Germinal center (tissue), 1 donor: ENCODE data around the gene SLC35B2.
A peak's percentile ranks its signal among the peaks of the same experiment; 100 is the strongest.

ENCODE experiments used
- DNase-seq: peaks from one replicate; pipeline ENCODE4 v3.0.0; 2012; ENCODE audit warnings: mixed read lengths, low spot score

The SLC35B2 gene

DNA sequence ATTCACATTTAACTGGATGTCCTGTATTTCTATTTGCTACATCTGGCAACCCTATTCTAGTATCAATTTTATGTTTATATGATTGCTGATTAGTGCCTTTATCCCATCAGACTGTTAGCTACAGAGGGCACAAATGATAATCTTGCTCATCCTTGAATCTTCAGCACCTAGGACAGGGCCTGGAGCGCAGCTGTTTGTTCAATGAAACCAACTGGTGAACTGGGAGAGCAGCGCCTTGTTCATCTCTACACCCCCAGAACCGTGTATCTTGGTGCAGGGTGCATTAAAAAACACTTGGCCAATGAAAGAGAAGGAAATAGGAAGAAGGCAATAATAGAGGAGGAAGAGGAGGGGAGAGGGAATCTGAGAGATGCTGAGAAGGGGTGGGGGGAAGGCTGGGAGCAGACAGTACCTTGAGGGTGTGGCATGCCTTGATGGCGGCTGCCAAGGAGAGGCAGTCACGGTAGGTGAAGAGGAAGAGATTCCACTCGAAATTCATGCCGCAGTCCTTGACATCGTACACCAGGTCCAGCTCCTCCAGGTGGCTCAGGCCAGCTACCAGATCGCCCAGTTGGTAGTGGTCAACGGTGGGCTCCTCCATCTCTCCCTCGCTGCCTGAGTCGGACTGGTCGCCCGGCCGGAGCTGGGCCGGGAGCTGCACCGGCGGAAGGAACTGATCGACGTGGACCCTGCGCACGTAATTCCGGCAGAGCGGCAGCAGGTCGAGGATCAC, 28.4 kb upstream of the SLC35B2 start:
- no peak for DNase-seq

DNA sequence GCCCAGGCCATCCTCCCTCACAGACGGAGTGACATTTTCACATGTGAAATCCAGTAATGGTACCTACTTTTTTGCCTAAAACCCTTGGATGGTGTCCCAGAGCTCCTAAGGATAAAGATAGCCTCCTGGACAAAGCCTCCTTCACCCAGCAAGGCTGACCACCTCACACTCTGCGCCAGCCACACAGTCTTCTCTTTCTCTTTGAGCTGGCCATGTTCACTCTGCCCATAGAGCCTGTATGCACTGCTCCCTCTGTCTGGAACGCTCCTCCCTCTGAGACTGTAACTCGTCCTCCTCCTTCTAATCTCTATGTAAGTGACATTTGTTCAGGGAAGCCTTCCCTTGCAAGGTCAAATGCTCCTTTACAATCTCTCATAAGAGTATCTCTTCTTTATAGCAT, 27.5 kb upstream of the SLC35B2 start:
- DNase-seq, result no peak

DNA sequence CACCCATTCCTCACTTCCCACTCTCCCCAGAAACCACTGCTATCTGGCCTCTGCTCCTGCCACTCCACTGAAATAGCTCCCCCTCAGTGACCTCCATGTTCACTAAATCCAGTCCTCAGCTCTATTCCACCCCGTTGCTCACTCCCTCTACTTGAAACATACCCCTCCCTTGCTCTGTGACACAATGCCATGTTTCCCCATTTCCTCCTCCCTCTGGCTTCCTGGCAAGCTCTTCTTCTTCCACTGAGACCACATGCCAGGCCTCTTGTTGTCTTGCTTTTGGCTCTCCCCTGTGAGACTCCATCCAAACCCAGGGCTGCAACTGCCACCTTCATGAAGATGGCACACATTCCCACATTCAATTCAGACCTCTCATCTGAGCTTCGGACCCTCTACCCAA, 26.8 kb upstream of the SLC35B2 start:
- no peak for DNase-seq

DNA sequence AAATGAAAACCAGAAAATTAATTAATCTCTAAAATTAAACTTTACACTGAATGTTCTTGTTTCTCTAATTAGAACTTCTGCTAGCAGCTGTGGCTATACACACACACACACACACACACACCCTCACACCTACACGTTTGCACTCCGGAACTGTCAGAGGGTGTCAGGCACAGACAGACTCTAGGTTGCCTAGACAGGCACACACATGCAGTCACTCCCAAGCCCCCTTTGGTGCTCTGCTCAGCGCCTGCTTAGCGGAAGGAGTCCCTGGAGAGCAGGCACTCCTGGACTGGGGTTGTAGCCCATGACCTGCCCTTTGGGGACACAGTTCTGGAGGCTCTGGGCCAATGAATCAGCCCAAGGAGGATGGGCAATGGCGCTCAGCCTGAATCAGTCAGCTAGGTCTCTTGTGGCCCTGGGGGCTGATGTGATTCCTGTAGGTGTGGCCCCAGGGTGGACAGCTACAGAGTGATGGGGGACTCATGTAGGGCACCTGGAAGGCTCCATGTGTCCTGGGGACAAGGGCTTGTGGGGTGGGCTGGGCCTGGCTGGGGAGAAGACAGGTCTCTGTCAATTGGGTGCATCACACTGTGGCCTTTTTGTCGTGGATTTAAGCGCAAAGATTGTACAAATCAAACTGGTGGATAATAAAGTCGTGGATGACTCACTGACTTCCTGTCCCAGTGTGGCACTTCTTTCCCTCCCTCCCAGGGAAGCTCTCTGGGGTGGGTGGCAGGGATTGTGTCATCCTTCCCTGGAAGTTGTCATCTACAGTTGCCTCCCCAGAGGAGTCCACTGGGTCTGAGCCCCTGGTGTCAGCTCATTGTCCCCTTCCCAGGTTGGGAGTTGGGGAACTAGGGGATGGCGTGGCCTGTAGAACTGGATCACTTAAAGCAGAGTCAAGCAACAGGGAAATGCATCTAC, 21.7 kb upstream of the SLC35B2 start:
- no peak for DNase-seq

DNA sequence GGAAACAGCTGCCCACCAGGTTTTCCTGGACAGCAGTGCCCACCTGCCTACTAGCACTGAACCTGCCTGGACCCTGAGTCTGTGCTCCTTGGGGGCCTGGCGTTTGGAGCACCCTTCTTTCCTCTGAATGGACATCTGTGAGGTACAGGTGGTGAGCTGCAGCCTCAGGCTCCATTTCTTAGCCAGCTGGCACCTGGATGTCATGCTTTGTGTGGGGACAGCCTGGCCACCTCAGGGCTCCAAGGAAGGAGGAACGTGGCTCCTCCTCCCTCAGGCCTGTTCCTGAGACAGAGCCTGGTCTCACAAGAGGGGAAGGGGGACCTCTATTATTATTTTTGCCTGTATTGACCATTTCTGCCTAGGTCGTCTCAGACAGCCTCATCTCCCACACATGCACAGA, 21.0 kb upstream of the SLC35B2 start:
- DNase-seq, result no peak

DNA sequence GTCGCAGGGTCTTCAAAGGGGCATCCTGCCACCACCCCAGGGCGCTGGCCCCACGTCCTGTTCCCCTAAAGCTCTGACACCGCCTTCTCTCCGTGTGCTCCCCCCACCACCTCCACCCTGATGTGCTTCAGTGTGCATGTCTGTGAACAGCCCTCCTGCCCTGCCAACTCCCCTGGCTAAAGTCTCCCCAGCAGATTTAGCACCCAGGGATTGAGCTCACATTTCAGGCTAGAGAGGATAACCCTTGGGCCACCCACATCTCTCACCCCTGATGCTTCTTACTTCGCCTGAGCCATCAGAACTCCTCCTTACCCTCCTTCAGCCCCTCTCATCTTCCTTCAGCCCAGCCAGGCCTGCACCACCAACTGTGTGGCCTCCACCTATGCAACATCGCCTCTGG, 20.4 kb upstream of the SLC35B2 start:
- no peak for DNase-seq

DNA sequence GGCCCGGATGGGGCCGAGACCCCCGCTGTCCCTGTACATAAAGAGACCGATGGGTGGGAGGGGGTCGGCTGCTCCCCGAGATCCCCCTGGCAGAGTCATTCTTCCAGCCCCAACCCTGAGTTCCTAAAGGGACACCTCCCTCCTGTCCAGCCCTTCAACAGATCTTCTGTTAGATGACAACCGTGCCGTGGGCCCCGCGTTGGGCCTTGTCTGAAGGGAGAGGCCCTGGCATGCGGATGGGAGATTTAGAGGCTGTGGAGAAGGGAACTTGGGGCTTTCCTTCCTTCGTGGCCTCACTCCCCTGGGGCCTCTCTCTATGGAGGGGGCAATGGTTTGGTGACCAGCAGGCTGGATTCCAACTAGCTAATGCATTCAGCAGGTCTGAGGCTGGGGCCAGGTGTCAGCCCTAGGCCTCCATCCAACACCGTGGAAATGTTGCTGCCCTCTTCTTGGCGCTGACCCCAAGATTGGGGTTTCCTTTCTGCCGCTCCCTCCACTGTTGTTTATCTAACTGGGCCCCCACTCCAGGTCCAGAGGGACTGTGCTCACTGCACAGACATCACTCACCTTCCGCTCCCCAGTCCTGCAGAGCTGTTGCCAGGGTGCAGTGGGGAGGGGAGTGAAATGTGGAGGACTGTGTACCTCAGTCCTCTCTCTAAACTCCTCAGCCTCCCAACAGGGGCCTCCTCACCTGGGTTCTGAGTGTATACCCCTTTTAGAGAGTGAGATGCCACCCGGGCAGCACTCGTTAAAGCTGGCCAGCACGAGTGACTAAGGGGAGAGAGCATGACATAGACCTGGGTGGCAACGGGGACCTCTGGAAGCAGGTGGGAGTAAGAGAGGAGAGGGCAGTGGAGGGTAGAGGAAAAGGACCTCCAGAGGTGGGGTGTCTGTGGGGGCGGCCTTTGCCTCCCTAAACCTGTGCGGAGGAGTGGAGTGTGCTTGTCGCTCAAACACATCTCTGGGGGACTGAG, 19.6 kb upstream of the SLC35B2 start:
- DNase-seq, result no peak

DNA sequence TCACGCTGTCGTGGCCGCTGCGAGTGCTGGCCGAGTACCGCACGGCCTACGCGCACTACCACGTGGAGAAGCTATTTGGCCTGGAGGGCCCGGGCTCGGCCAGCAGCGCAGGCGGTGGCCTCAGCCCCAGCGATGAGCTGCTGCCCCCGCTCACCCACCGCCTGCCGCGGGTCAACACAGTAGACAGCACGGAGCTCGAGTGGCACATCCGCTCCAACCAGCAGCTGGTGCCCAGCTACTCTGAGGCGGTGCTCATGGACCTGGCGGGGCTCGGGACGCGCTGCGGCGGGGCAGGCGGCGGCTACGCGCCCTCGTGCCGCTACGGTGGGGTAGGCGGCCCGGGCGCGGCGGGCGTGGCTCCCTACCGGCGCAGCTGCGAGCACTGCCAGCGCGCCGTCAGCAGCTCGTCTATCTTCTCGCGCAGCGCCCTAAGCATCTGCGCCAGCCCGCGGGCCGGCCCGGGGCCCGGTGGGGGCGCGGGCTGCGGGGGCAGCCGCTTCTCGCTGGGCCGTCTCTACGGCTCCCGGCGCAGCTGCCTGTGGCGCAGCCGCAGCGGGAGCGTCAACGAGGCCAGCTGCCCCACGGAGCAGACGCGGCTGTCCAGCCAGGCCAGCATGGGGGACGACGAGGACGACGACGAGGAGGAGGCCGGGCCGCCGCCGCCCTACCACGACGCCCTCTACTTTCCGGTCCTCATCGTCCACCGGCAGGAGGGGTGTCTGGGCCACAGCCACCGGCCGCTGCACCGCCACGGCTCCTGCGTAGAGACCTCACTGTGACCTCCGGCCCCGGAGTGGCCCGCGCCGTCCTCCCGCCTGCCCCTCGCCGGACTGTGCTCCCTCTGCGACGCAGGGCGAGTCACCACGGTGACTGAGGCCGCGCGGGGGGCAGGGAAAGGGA, 18.7 kb upstream of the SLC35B2 start:
- DNase-seq, result peak; percentile 54

DNA sequence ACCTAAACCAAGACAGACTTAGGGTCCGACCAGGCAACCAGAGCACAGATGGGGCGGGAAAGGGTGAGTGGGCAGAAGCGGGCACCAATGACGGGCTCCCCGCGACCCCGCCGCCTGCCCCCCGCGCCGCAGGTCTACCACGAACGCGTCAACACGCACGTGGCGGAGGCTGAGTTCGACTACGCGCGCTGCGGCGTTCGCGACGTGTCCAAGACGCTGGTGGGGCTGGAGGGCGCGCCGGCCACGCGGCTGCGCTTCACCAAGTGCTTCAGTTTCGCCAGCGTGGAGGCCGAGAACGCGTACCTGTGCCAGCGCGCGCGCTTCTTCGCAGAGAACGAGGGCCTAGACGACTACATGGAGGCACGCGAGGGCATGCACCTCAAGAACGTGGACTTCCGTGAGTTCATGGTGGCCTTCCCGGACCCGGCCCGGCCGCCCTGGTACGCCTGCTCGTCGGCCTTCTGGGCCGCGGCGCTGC, 18.0 kb upstream of the SLC35B2 start:
- no peak for DNase-seq

DNA sequence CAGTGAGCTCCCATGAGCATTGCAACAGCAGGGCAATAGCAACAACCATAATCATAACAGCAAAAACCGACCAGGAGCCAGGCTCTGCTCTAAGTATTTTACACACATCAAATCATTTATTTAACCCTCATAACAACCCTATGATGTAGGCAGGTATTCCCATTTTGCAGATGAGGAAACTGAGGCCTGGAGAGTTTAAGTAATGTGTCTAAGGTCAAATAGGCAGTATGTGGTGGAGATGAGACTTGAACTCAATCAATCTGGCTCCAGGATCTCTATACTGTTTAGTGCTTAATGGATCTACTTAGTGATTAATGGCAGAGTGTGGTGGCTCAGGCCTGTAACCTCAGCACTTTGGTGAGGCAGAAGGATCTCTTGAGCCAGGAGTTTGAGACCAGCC, 16.3 kb upstream of the SLC35B2 start:
- no peak for DNase-seq

DNA sequence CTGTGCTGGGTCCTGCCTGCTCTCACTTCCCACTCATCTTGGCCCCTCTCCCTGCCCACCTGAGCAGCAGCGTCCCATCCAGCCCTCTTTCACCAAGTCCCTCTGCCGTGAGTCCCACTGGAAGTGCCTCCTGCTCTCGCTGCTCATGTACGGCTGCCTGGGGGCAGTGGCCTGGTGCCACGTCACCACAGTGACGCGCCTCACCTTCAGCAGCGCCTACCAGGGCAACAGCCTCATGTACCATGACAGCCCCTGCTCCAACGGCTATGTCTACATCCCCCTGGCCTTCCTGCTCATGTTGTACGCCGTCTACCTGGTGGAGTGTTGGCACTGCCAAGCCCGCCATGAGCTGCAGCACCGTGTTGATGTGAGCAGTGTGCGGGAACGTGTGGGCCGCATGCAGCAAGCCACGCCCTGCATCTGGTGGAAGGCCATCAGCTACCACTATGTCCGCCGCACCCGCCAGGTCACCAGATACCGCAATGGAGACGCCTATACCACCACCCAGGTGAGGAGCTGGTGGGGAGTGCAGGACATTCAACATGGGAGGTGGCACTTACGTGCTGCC, 15.8 kb upstream of the SLC35B2 start:
- no peak for DNase-seq

DNA sequence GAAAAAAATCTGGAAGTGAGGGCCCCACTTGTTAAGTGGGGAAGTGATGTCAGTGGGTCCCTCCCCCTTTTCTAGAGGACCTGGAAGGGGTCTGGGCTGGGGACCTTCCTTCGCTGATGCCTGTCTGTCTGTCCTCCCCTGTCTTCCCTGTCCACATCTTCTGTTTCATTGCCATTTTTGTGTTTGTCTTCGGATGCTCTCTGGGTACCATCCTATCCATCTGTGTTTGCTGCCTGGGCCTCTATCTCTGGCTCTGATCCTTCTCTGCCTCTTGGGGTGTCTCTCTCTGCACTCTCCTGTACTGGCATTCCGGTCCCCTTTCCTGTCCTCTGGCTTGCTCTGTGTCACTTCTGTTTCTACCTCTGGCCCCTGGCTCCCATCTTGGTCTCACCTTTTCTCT, 15.2 kb upstream of the SLC35B2 start:
- no peak for DNase-seq

DNA sequence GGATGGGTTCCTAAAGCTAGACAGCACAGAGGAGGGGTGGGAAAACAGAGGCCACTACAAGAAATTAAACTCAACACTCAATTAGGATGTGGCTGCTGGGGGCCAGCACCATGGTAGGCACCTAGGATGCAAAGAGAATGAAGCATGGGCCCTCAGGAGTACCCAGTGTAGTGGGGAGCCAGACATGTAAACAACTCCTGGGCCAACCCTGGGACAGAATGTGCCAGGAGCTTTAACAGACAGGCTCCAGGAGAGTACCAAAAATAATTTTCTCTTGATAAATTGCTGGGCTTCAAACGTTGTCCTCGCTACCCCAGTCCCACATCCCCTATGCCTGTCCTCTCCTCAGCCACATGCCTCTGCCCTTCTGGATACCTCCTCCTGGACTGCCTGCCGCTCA, 14.6 kb upstream of the SLC35B2 start:
- DNase-seq, result no peak

DNA sequence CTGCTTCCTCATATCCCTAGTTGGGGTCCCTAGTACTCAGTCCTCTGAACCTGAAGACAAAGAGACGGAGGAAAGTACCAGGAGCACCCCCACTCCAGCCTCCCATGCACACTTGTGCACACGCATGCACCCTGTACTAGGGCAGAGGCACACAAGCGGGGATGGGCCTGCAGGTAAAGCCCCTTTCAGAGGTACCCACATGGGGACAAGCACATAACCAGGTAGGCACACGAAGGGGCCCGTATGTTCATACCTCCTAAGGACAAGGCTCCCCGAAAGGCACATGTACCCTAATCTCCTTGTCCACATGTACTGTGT, 14.0 kb upstream of the SLC35B2 start:
- no peak for DNase-seq

DNA sequence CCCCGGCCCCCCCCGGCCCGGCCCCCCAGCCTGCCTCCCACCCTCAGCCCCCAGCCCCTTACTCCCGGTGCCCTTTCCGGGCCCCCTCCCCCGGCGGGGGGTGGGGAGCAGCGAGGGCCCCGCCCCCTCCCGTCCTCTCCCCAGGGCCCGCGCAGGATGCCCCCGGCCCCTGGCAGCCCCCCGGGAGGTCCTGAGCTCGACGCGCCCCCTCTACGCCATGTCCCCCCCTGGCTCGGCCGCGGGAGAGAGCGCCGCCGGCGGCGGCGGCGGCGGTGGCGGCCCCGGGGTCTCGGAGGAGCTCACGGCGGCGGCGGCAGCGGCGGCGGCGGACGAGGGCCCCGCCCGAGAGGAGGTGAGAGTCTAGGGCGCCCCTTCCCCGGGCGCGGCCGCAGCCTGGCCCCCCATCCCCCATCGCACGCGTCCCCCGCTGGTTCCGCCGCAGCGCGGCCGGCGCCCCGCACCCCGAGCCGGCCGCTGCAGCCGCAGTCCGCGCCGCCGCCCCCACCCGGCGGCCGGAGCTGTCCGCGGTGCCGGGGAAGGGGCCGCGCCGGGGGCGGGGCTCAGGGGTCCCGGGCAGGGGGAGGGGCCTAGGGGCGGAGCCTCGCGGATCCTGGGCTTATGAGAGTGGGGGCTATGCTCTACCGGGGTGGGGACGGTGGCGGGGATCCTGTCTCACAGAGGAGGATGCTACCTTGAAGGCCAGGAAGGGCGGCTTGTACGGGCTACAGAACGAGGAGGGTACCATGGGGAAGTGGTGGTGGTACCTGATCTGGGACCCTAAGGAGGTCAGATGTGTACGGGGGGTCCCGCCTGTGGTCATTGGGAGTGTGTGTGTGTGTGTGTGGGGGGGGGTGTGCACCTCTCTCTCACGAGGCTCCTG, 13.4 kb upstream of the SLC35B2 start:
- no peak for DNase-seq

DNA sequence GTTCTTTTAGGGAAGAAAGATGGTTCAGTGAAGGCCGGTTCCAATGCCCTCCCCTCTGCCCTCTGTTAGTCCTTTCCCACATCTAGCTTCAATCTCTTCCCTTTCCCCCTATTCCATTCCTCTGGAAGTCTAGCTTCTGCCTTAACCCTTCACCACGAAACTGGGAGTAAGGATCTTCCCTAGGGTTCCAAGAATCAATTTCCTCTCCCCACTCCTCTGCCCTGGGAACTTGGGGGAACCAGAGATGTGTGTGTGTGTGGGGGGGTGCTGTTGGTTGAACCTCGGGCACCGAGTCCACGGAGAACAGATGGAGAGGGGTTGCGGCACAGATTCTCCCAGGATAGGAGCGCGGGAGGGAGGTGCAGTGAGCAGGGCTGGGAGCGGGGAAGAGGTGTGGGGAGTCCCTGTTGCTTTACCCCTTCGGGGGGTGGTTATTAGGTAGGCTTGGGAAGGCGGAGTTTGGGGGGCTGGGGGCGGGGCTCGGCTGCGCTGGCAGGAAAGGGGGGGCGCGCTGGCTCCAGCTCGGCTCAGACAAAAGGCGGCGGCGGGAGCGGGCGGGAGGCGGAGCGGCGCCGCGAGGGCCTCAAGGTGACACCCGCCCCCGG, 12.7 kb upstream of the SLC35B2 start, which contains the start of gene TMEM151B:
TMEM151B (plus strand) TSS at position 530 of the 605 bp plus-strand sequence. CDS start 293 bp downstream, outside the sequence.
- no peak for DNase-seq

DNA sequence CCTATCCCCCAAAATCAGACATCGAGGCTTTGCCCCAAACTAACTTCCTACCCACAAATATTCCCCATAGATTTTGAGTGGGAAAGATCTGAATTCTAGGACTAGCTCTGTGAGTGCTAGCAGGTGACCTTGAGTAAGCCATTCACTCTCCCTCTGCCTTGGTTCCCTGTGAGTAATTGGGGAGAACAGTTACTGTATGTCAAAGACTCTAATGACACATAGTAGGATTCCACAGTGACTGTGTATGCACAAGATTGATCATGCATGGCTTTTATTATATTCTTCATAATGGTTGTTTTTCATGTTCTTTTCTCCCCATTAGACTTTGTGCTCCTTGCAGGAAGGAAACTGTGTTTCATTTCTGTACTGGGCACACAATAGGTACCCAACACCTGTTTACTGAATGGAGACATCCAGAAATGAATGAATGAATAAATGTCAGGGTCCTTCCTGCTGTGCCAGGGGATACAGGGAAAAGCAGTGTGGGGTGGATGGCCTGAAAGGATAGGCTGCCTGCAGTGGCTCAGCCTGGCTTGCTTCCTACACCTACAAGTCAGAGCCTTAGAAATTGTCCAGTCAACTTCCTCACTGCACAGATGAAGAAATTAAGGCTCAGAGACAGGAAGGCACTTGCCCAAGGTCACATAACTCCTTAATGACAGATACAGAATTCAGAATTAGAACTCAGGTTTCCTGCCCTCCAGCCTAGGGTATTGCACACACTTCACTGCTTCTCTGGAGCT, 12.0 kb upstream of the SLC35B2 start:
- DNase-seq, result no peak

DNA sequence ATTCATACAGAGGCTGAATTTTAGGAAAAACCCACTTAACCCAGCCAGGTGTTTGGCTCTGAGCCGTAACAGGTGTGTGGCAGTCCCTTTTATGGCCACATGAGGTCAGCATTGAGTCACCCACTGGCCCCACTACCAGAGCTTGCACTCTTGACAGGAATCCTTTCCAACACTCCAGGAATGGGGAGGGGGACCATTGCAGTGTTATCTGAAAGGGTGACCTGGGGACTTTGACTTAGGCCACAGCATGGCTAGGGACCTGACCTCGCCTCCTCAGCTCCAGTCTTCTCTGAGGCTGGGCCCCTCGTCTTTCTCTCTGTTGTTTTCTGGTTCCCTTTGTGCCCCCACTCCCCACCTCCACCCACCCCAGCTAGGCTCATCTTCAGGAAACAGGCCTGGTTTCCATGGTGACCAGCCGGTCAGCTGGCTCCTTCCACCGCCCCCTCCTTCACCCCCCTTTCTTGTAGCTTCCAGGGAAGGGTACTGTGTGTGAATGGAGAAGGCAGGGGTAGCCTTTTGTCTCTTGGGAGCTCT, 10.8 kb upstream of the SLC35B2 start:
- DNase-seq, result peak; percentile 65
